Heart right ventricle (tissue), 16 donors: ENCODE data around the gene ZFHX3. TPM values are rescaled to one million over a fixed set of nuclear protein-coding genes. Genes with fewer than 3 reads are reported as not detected.

Experiments
- ATAC-seq, 8 donors: fragments of 200-7000 bp; cut with Tn5 transposase; one replicate each; pipeline ENCODE4 v1.9.1; 2020; ENCODE audit warnings: mild to moderate bottlenecking in 8 of 8, moderate library complexity in 8 of 8, moderate number of reproducible peaks in 1 of 8
- DNase-seq, 2 donors: peaks; one replicate each; pipeline ENCODE4 v3.0.0-alpha.2; 2020
- H3K27ac ChIP-seq, 10 donors: fragments of 200-600 bp; sonication (generic) in 2 of 10; one replicate each; pipeline versions ENCODE4 v1.5.0 to v1.8.0; 2020 to 2022; ENCODE audit warnings: mild to moderate bottlenecking in 3 of 10
- H3K27me3 ChIP-seq, 7 donors: fragments of 200-600 bp; one replicate each; pipeline ENCODE4 v1.8.0; 2021 to 2022; ENCODE audit warnings: mild to moderate bottlenecking in 2 of 7
- H3K36me3 ChIP-seq, 9 donors: fragments of 200-600 bp; sonication (generic) in 1 of 9; one replicate each; pipeline versions ENCODE4 v1.5.0 to v1.8.0; 2020 to 2022; ENCODE audit warnings: mild to moderate bottlenecking in 2 of 9
- H3K4me1 ChIP-seq, 9 donors: fragments of 200-600 bp; sonication (generic) in 1 of 9; one replicate each; pipeline versions ENCODE4 v1.5.0 to v1.8.0; 2020 to 2022; ENCODE audit warnings: mild to moderate bottlenecking in 4 of 9
- H3K4me3 ChIP-seq, 10 donors: fragments of 200-600 bp; sonication (generic) in 2 of 10; one replicate each; pipeline versions ENCODE4 v1.5.0 to v1.8.0; 2020 to 2022; ENCODE audit warnings: mild to moderate bottlenecking in 7 of 10, moderate library complexity in 2 of 10
- H3K9me3 ChIP-seq, 11 donors: fragments of 200-600 bp in 10 of 11; sonication (generic) in 2 of 11; one replicate each; pipeline versions ENCODE4 v1.5.0 to v1.8.0; 2013 to 2022; ENCODE audit warnings: mild to moderate bottlenecking in 2 of 11, control low read depth in 1 of 11, moderate library complexity in 1 of 11
- WGBS, 2 donors: extraction: QIAGEN DNeasy Blood & Tissue Kit; methylation state at CpG; one replicate each; pipeline ENCODE4 v1.1.7; 2013; ENCODE audit warnings: inconsistent platforms in 1 of 2; 5-methylcytosine and 5-hydroxymethylcytosine counted together
- intact Hi-C, 10 donors: fragments of 100-400 bp; cut with DNase I; formaldehyde crosslinking; loops; one replicate each; pipeline versions ENCODE4 v1.11.1 to v1.14.2; 2022
- polyA plus RNA-seq, 2 donors: library from polyadenylated mRNA; stranded (reverse); fragments of 200-250 nt; gene quantifications; one replicate each; pipeline ENCODE4 v1.2.3, GENCODE V29; 2013
- total RNA-seq, 10 donors: library from RNA; stranded (reverse); fragmentation: NEBNext Ultra II Directional in 3 of 10; extraction: Animal tissue kit (Norgen Biotek cat#: 25700) in 3 of 10; gene quantifications; one replicate each; pipeline versions ENCODE4 v1.2.1 to v1.2.4, GENCODE V29; 2021 to 2023
- TF ChIP-seq, protein P1 (sequence below), 9 donors: fragments of 200-600 bp; sonication (generic) in 2 of 9; IDR thresholded peaks; one replicate each; pipeline versions ENCODE4 v1.5.0 to v1.8.0; 2021 to 2022; ENCODE audit warnings: antibody characterized with exemption in 9 of 9, mild to moderate bottlenecking in 5 of 9, moderate library complexity in 1 of 9
- donor health status: Arrhythmogenic right ventricular cardiomyopathy.
- donor health status: ischemic (EF 13 %, LVEDD 7.1; RV severe dilation, severe dysfunction).
- donor health status: healthy with polysubstance abuse.
- donor health status: DM: no; HTN: yes; CAD: no.
- donor health status: DM: no; HTN: no; CAD: no.
- donor health status: ischemic (EF 25% LVEDD 6.9; RV normal size, moderate dysfunction).
- donor health status: ischemic (EF 25% LVEDD 5.7; RV mildly dilated, moderate dysfunction).
- donor health status: healthy.
- donor health status: DM: yes; HTN: yes; CAD: no.
- donor health status: Ischemic cardiomyopathy.
- donor health status: ischemic (EF 35%, LVEDD 5.7; RV mildly dilated, moderate dysfunction).
- donor health status: nonischemic (EF 11% LVEDD 7.7; RV severe dilation, severe dysfunction).
- donor health status: DM: yes; HTN: yes; CAD: no.
- donor health status: PGD.
- donor health status: ischemic (EF 29% LVEDD 5.4; RV normal size, mild dysfunction).
- donor health status: nonischemic (EF 23%, LVEDD 6.1; RV moderate dilation, normal function).

ZFHX3 gene
- total and polyA plus RNA-seq, 12 donors: 1.6 to 15.2 (median 10.4) TPM

DNA sequence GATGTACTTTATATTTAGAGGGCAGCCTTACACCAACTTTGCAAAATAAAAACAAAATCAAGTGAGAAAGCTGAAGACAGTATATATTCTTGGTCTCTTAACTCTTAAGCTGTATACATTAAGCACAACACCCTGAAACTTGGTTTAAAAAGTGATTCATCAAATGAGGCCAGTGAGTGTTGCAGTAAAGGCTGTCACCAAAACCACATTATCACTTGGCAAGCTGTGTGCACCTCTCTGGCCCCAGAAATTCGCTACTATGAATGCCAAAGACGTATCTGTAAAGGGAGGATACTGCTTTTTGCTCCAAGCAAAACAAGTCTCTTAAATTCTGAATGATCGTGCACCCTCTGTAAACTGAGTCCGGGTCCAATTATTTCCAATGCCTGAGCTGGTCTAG is 163.9 kb downstream of the ZFHX3 start:
- peaks cover 0 to 21% (median 6%) of the 10 kb centered on the region in 9 donors for H3K4me1 ChIP-seq
- no peak for ATAC-seq
- H3K36me3 ChIP-seq: peaks cover 0 to 45% (median 11%) of the 10 kb centered on the region in 9 donors
- H3K27ac ChIP-seq: no peak overlapping the region
- WGBS, 2 donors: 60 to 69% methylated on average over 4 of the region's 4 CpGs
- TF ChIP-seq, protein P1, sequence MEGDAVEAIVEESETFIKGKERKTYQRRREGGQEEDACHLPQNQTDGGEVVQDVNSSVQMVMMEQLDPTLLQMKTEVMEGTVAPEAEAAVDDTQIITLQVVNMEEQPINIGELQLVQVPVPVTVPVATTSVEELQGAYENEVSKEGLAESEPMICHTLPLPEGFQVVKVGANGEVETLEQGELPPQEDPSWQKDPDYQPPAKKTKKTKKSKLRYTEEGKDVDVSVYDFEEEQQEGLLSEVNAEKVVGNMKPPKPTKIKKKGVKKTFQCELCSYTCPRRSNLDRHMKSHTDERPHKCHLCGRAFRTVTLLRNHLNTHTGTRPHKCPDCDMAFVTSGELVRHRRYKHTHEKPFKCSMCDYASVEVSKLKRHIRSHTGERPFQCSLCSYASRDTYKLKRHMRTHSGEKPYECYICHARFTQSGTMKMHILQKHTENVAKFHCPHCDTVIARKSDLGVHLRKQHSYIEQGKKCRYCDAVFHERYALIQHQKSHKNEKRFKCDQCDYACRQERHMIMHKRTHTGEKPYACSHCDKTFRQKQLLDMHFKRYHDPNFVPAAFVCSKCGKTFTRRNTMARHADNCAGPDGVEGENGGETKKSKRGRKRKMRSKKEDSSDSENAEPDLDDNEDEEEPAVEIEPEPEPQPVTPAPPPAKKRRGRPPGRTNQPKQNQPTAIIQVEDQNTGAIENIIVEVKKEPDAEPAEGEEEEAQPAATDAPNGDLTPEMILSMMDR (IDR thresholded peaks at IDR 0.05): no peak
- no peaks in the 10 kb centered on the region for H3K27me3 ChIP-seq
- H3K9me3 ChIP-seq: no peaks in the 10 kb centered on the region
- intact Hi-C loops: no loop called here
- DNase-seq: no peak
- H3K4me3 ChIP-seq: no peak overlapping the region

DNA sequence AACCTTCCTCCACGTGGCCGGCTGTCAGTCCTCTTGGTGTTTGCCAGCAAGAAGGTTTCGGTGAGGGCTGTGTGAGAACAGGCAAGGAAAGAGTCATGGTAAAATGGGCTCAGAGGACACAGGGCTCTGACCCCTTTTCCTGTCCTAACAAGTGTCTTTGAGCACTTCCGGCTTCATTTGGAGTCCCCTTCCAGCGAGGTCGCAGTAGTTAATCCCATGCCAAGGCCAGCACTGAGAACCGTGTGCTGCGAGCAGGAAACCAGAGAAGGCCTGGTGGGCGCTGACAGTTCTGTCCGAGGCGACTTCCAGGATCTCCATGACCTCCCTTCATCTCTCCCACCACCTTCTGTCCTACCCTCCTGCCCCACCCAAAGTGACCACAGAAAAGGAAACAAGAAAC is 168.1 kb downstream of the ZFHX3 start:
- Histone ChIP-seq H3K9me3 (no peaks in the 10 kb centered on the region), H3K4me1 (peaks cover 9 to 61% (median 36%) of the 10 kb centered on the region in 9 donors), H3K27me3 (no peaks in the 10 kb centered on the region), H3K36me3 (peaks cover 0 to 3% (median 0%) of the 10 kb centered on the region in 9 donors), H3K4me3 (no peak overlapping the region), H3K27ac (peak overlapping the region in 3 of 10 donors; percentile 5 to 31 (median 21))
- WGBS, 2 donors: 78 to 83% methylated on average over 11 of the region's 11 CpGs
- DNase-seq: no peak
- TF ChIP-seq, protein P1 (IDR thresholded peaks at IDR 0.05): no peak
- ATAC-seq: no peak
- intact Hi-C loops: no loop called here

DNA sequence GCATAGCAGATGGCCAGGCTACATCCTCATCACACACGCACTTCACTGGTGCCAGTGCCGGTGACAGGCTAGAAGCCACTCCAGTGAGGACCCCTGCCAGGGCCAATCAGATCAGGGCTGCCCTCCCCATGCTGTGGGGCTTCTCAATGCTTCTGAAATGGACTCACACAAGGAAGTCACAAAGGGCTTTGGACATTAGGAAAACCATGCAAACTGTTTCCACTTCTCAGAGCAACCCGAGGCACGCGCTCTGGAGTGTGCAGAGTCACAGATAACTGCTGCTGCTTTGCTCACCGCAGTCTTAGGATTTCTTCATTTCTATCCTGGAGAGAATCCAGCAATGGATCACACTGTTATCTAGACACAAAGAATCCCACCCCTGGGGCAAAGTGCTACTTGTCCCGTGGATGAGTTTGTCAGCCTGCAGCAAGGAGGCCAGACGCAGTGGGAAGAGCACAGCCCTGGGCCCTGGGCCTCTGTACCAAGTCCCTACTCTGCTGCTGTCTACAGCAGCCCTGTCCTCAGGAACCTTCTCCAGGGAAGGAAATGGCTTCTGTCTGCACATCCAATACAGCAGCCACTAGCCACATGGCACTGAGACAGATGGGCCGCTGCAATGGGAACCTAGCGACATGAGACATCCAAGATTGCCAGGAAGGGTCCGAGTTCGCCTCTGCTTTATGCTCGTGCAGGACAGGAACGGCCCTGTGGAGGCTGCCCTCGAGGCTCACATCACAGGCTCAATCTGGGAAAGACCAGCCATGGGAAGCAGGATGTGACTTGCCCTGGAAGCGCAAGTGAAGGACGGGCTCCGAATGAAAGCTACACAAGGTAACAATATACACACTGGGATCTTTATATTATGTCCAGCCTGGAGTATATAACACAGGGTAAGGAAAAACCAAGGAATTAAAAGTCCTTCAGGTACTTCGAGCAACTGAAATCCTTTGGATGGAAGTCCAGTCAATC is 169.3 kb downstream of the ZFHX3 start:
- ATAC-seq (peak in 7 of 8 donors; percentile 5 to 51 (median 23)), DNase-seq (no peak)
- Histone ChIP-seq H3K4me3 (no peak overlapping the region), H3K4me1 (peaks cover 9 to 62% (median 31%) of the 10 kb centered on the region in 9 donors), H3K36me3 (no peaks in the 10 kb centered on the region), H3K9me3 (no peaks in the 10 kb centered on the region), H3K27ac (peak overlapping the region in 7 of 10 donors; percentile 7 to 67 (median 36)), H3K27me3 (no peaks in the 10 kb centered on the region)
- 82 to 85% methylated on average over 19 of the region's 19 CpGs for WGBS, 2 donors
- TF ChIP-seq, protein P1 (IDR thresholded peaks at IDR 0.05): no peak
- intact Hi-C loops: no loop called here

- DNase-seq: no peak
- H3K36me3 ChIP-seq: no peaks in the 10 kb centered on the region
- no peaks in the 10 kb centered on the region for H3K27me3 ChIP-seq
- 63 to 76% methylated on average over 12 of the region's 12 CpGs for WGBS, 2 donors
- no peaks in the 10 kb centered on the region for H3K9me3 ChIP-seq
- peak overlapping the region in 8 of 10 donors; percentile 28 to 67 (median 60) for H3K27ac ChIP-seq
- H3K4me3 ChIP-seq: no peak overlapping the region
- intact Hi-C loops: no loop called here
- TF ChIP-seq, protein P1 (IDR thresholded peaks at IDR 0.05): no peak
- peaks cover 9 to 62% (median 31%) of the 10 kb centered on the region in 9 donors for H3K4me1 ChIP-seq
- ATAC-seq: peak in 7 of 8 donors; percentile 40 to 82 (median 69)
These were observed 170.4 kb downstream of the ZFHX3 start for GRCh38 chr16:72877374-72878028.
